GM23248 (cell line): ENCODE results near the gene TMEM154. TPM values are rescaled to one million over a fixed set of nuclear protein-coding genes. Genes with fewer than 3 reads are reported as not detected.

Experiments used
- DNase-seq: peaks from one replicate; pipeline ENCODE4 v3.0.0-alpha.2; 2015
- H2AFZ ChIP-seq: fragments of 200-600 bp; sonication (generic); 2 replicates; pipeline ENCODE4 v1.6.1; 2016; ENCODE audit warnings: antibody characterized with exemption
- H3F3A ChIP-seq: fragments of 200-600 bp; sonication (generic); 2 replicates; pipeline ENCODE4 v1.6.1; 2016; ENCODE audit warnings: mild to moderate bottlenecking, antibody characterized with exemption, mixed run types; ENCODE audit not compliant: insufficient read depth
- H3K27ac ChIP-seq: fragments of 200-600 bp; sonication (generic); 2 replicates; pipeline ENCODE4 v1.5.1; 2016; ENCODE audit warnings: mild to moderate bottlenecking
- H3K27me3 ChIP-seq: fragments of 200-600 bp; sonication (generic); replicated peaks from 2 replicates; pipeline ENCODE4 v1.6.1; 2016; ENCODE audit warnings: mild to moderate bottlenecking; ENCODE audit not compliant: insufficient read depth
- H3K36me3 ChIP-seq: fragments of 200-600 bp; sonication (generic); 2 replicates; pipeline ENCODE4 v1.6.1; 2016; ENCODE audit warnings: low read depth, mild to moderate bottlenecking
- H3K4me1 ChIP-seq: fragments of 200-600 bp; sonication (generic); 2 replicates; pipeline ENCODE4 v1.6.1; 2016; ENCODE audit warnings: mild to moderate bottlenecking; ENCODE audit not compliant: insufficient read depth
- H3K4me2 ChIP-seq: fragments of 200-600 bp; sonication (generic); one replicate; pipeline ENCODE4 v1.6.1; 2016; ENCODE audit warnings: mild to moderate bottlenecking; ENCODE audit not compliant: unreplicated experiment
- H3K4me3 ChIP-seq: fragments of 200-600 bp; sonication (generic); 2 replicates; pipeline ENCODE4 v1.5.1; 2016; ENCODE audit warnings: mild to moderate bottlenecking
- H3K79me2 ChIP-seq: fragments of 200-600 bp; sonication (generic); 2 replicates; pipeline ENCODE4 v1.6.1; 2016; ENCODE audit warnings: mild to moderate bottlenecking; ENCODE audit not compliant: insufficient read depth
- H3K9ac ChIP-seq: fragments of 200-600 bp; sonication (generic); 2 replicates; pipeline ENCODE4 v1.6.1; 2016; ENCODE audit warnings: mild to moderate bottlenecking
- H3K9me2 ChIP-seq: fragments of 200-600 bp; sonication (generic); 2 replicates; pipeline ENCODE4 v1.6.1; 2016; ENCODE audit warnings: mixed run types, mild to moderate bottlenecking, moderate library complexity; ENCODE audit not compliant: insufficient read depth
- H3K9me3 ChIP-seq: fragments of 200-600 bp; sonication (generic); one replicate; pipeline ENCODE4 v1.6.1; 2017; ENCODE audit warnings: low read depth
- H4K20me1 ChIP-seq: fragments of 200-600 bp; sonication (generic); 2 replicates; pipeline ENCODE4 v1.6.0; 2016; ENCODE audit not compliant: insufficient read depth
- EZH2 ChIP-seq: fragments of 200-600 bp; sonication (generic); IDR thresholded peaks from 2 replicates; pipeline ENCODE4 v1.6.1; 2018; ENCODE audit warnings: antibody characterized with exemption, mild to moderate bottlenecking; ENCODE audit not compliant: insufficient read depth, poor library complexity, severe bottlenecking
- EZH2phosphoT487 ChIP-seq: fragments of 200-600 bp; sonication (generic); IDR thresholded peaks from 2 replicates; pipeline ENCODE4 v1.6.1; 2018; ENCODE audit warnings: antibody characterized with exemption, moderate library complexity, mild to moderate bottlenecking, low read depth; ENCODE audit not compliant: insufficient read depth
- WGBS, 2 experiments: methylation state at CpG; one replicate each; pipeline ENCODE4 v1.1.6; 2015 to 2017; ENCODE audit warnings: low lambda C conversion rate in 2 of 2, low coverage in 1 of 2; ENCODE audit errors: missing lambda C conversion rate in 2 of 2; 5-methylcytosine and 5-hydroxymethylcytosine counted together
- in situ Hi-C: fragments of 300-500 bp; cut with MboI; formaldehyde crosslinking; loops from 2 replicates; pipeline ENCODE4 v1.15.0; 2020
- polyA plus RNA-seq: library from polyadenylated mRNA; unstranded; fragments of >200 nt; fragmentation: Nextera tagmentation; extraction: Ambion mirVana; gene quantifications from 2 replicates; pipeline ENCODE4 v1.2.1, GENCODE V29; 2016
- total RNA-seq: library from RNA; depleted of rRNA; stranded (reverse); fragments of >200 nt; shearing (Covaris generic); gene quantifications from 2 replicates; pipeline ENCODE4 v1.2.3, GENCODE V29; 2014

TMEM154 gene
- total and polyA plus RNA-seq, 2 experiments from 2014 or later, result 11.9 to 17.3 TPM

- Histone ChIP-seq H2AFZ (no peak overlapping the region), H3K4me3 (no peak overlapping the region), H3K27ac (no peak overlapping the region), H3K4me1 (peaks cover 11% of the 10 kb centered on the region; the same call in 1 of the 2 replicates), H3K9me2 (no peaks in the 10 kb centered on the region), H4K20me1 (no peaks in the 10 kb centered on the region), H3K36me3 (no peaks in the 10 kb centered on the region), H3K4me2 (no peak overlapping the region), H3K79me2 (no peaks in the 10 kb centered on the region), H3K27me3 (no peaks in the 10 kb centered on the region), H3F3A (no peaks in the 10 kb centered on the region), H3K9me3 (no peaks in the 10 kb centered on the region), H3K9ac (no peak overlapping the region)
- TF ChIP-seq EZH2phosphoT487 (no peak), EZH2 (no peak)
- in situ Hi-C loops, result no loop called here
- DNase-seq, result no peak
- 89 to 93% methylated on average over 1 of the region's 1 CpG for WGBS, 2 experiments
These were observed 101.1 kb downstream of the TMEM154 start for GRCh38 chr4:152578670-152579069.

GRCh38 chr4:152577708-152578396 lies 101.9 kb downstream of the TMEM154 start:
- H3K9me2 ChIP-seq, result no peaks in the 10 kb centered on the region
- H3K79me2 ChIP-seq, result no peaks in the 10 kb centered on the region
- no peak overlapping the region for H3K4me2 ChIP-seq
- no peak overlapping the region for H3K9ac ChIP-seq
- no peak overlapping the region for H3K27ac ChIP-seq
- H3K36me3 ChIP-seq, result no peaks in the 10 kb centered on the region
- H3K9me3 ChIP-seq, result no peaks in the 10 kb centered on the region
- H3K4me1 ChIP-seq, result peaks cover 15% of the 10 kb centered on the region
- H2AFZ ChIP-seq, result no peak overlapping the region
- no peaks in the 10 kb centered on the region for H3F3A ChIP-seq
- H3K4me3 ChIP-seq, result no peak overlapping the region
- peak; percentile 51 for DNase-seq
- H3K27me3 ChIP-seq, result no peaks in the 10 kb centered on the region
- TF ChIP-seq EZH2phosphoT487 (no peak), EZH2 (no peak)
- WGBS, 2 experiments, result 38 to 39% methylated on average over 6 of the region's 6 CpGs
- H4K20me1 ChIP-seq, result no peaks in the 10 kb centered on the region
- in situ Hi-C loops, result no loop called here

GRCh38 chr4:152575533-152575932 lies 104.3 kb downstream of the TMEM154 start:
- DNase-seq, result no peak
- Histone ChIP-seq H3K36me3 (no peaks in the 10 kb centered on the region), H3K4me2 (no peak overlapping the region), H3K9me3 (no peaks in the 10 kb centered on the region), H3K4me1 (peaks cover 15% of the 10 kb centered on the region), H3K4me3 (no peak overlapping the region), H3K27me3 (no peaks in the 10 kb centered on the region), H3F3A (no peaks in the 10 kb centered on the region), H3K79me2 (no peaks in the 10 kb centered on the region), H4K20me1 (no peaks in the 10 kb centered on the region), H3K9ac (no peak overlapping the region), H3K9me2 (no peaks in the 10 kb centered on the region), H2AFZ (no peak overlapping the region), H3K27ac (no peak overlapping the region)
- 86 to 91% methylated on average over 1 of the region's 1 CpG for WGBS, 2 experiments
- TF ChIP-seq EZH2phosphoT487, result no peak
- TF ChIP-seq EZH2, result no peak
- in situ Hi-C loops, result no loop called here

- H3K4me2 ChIP-seq, result no peak overlapping the region
- in situ Hi-C loops, result no loop called here
- H3K9me2 ChIP-seq, result no peaks in the 10 kb centered on the region
- WGBS, 2 experiments, result 84 to 94% methylated on average over 2 of the region's 2 CpGs
- no peaks in the 10 kb centered on the region for H3K9me3 ChIP-seq
- no peak overlapping the region for H3K9ac ChIP-seq
- no peaks in the 10 kb centered on the region for H3K36me3 ChIP-seq
- H3K4me1 ChIP-seq, result peaks cover 15% of the 10 kb centered on the region
- no peak overlapping the region for H3K4me3 ChIP-seq
- no peak overlapping the region for H3K27ac ChIP-seq
- no peaks in the 10 kb centered on the region for H4K20me1 ChIP-seq
- no peak overlapping the region for H2AFZ ChIP-seq
- DNase-seq, result no peak
- H3K27me3 ChIP-seq, result no peaks in the 10 kb centered on the region
- no peak for TF ChIP-seq EZH2
- TF ChIP-seq EZH2phosphoT487, result no peak
- H3F3A ChIP-seq, result no peaks in the 10 kb centered on the region
- H3K79me2 ChIP-seq, result no peaks in the 10 kb centered on the region
These were observed 105.9 kb downstream of the TMEM154 start for GRCh38 chr4:152573861-152574260.
